H9 (cell line): ENCODE results near the gene HTR3D. TPM values are rescaled to one million over a fixed set of nuclear protein-coding genes. Genes with fewer than 3 reads are reported as not detected.
"Not testable (repeated sequence)": the region's sequence is repeated elsewhere in the genome, so short reads cannot be mapped to it uniquely, and the experiment has no call there.

Source experiments
- DNase-seq: peaks from one replicate; pipeline ENCODE4 v3.0.0-alpha.2; 2017
- H2AFZ ChIP-seq: one replicate; pipeline ENCODE4 v1.6.1; 2013; ENCODE audit warnings: mild to moderate bottlenecking, low read length, control low read depth, moderate library complexity
- H2AK5ac ChIP-seq: 2 replicates; pipeline ENCODE4 v1.6.1; 2013; ENCODE audit warnings: low read length, control low read depth, mixed read lengths; ENCODE audit not compliant: insufficient read length
- H2BK120ac ChIP-seq: one replicate; pipeline ENCODE4 v1.6.1; 2013; ENCODE audit warnings: low read depth, mild to moderate bottlenecking, low read length, control low read depth, inconsistent platforms; ENCODE audit not compliant: poor library complexity, severe bottlenecking
- H2BK12ac ChIP-seq: 2 replicates; pipeline ENCODE4 v1.6.1; 2013; ENCODE audit warnings: low read length, control low read depth, mixed read lengths, low read depth; ENCODE audit not compliant: insufficient read length
- H2BK15ac ChIP-seq: 2 replicates; pipeline ENCODE4 v1.6.1; 2013; ENCODE audit warnings: low read depth, low read length, control low read depth
- H2BK20ac ChIP-seq: one replicate; pipeline ENCODE4 v1.6.1; 2013; ENCODE audit warnings: low read depth, mild to moderate bottlenecking, low read length, control low read depth, inconsistent platforms; ENCODE audit not compliant: poor library complexity, severe bottlenecking
- H2BK5ac ChIP-seq: 2 replicates; pipeline ENCODE4 v1.6.1; 2013; ENCODE audit warnings: low read length, control low read depth, mixed read lengths; ENCODE audit not compliant: insufficient read length
- H3K14ac ChIP-seq: 2 replicates; pipeline ENCODE4 v1.6.1; 2013; ENCODE audit warnings: low read length, control low read depth; ENCODE audit not compliant: insufficient read depth
- H3K18ac ChIP-seq: 2 replicates; pipeline ENCODE4 v1.6.1; 2013; ENCODE audit warnings: low read depth, mild to moderate bottlenecking, mixed read lengths, low read length, control low read depth; ENCODE audit not compliant: insufficient read length
- H3K23ac ChIP-seq: 2 replicates; pipeline ENCODE4 v1.6.1; 2013; ENCODE audit warnings: low read length, control low read depth, mixed read lengths, low read depth; ENCODE audit not compliant: insufficient read length
- H3K23me2 ChIP-seq: 2 replicates; pipeline ENCODE4 v1.6.1; 2013; ENCODE audit warnings: low read depth, mild to moderate bottlenecking, mixed read lengths, low read length, control low read depth; ENCODE audit not compliant: insufficient read length, poor library complexity, severe bottlenecking
- H3K27ac ChIP-seq: 2 replicates; pipeline ENCODE4 v1.5.1; 2013; ENCODE audit warnings: low read length, control low read depth, mixed read lengths, low read depth; ENCODE audit not compliant: insufficient read length
- H3K27me3 ChIP-seq: 2 replicates; pipeline ENCODE4 v1.6.1; 2013; ENCODE audit warnings: low read length, control low read depth, inconsistent platforms; ENCODE audit not compliant: insufficient read depth
- H3K4ac ChIP-seq: 2 replicates; pipeline ENCODE4 v1.6.1; 2013; ENCODE audit warnings: low read depth, mild to moderate bottlenecking, control low read depth, inconsistent platforms, low read length, moderate library complexity
- H3K4me1 ChIP-seq: 2 replicates; pipeline ENCODE4 v1.6.1; 2013; ENCODE audit warnings: low read length, control low read depth, inconsistent platforms; ENCODE audit not compliant: insufficient read depth
- H3K4me2 ChIP-seq: 2 replicates; pipeline ENCODE4 v1.6.1; 2013; ENCODE audit warnings: low read length, control low read depth, mixed read lengths; ENCODE audit not compliant: insufficient read length, insufficient read depth
- H3K56ac ChIP-seq: 2 replicates; pipeline ENCODE4 v1.6.1; 2013; ENCODE audit warnings: low read depth, mild to moderate bottlenecking, mixed read lengths, low read length, control low read depth; ENCODE audit not compliant: insufficient read length
- H3K79me1 ChIP-seq: 2 replicates; pipeline ENCODE4 v1.6.1; 2013; ENCODE audit warnings: low read depth, mild to moderate bottlenecking, moderate library complexity, low read length, control low read depth, inconsistent platforms; ENCODE audit not compliant: insufficient read depth, poor library complexity, severe bottlenecking
- H3K79me2 ChIP-seq: 2 replicates; pipeline ENCODE4 v1.6.1; 2013; ENCODE audit warnings: low read length, control low read depth, inconsistent platforms; ENCODE audit not compliant: insufficient read depth
- H3K9ac ChIP-seq: 2 replicates; pipeline ENCODE4 v1.6.1; 2013; ENCODE audit warnings: low read length, control low read depth, mixed read lengths; ENCODE audit not compliant: insufficient read length; ENCODE audit errors: extremely low read depth
- H3K9me3 ChIP-seq: one replicate; pipeline ENCODE4 v1.6.1; 2013; ENCODE audit warnings: low read depth, low read length, inconsistent platforms; ENCODE audit not compliant: control insufficient read depth
- H3T11ph ChIP-seq: one replicate; pipeline ENCODE4 v1.6.1; 2013; ENCODE audit warnings: mild to moderate bottlenecking, low read length, control low read depth, inconsistent platforms
- H4K20me1 ChIP-seq: one replicate; pipeline ENCODE4 v1.6.1; 2013; ENCODE audit not compliant: control insufficient read depth, insufficient read length, insufficient read depth
- H4K5ac ChIP-seq: 2 replicates; pipeline ENCODE4 v1.6.1; 2013; ENCODE audit warnings: low read depth, mild to moderate bottlenecking, mixed read lengths, low read length, control low read depth; ENCODE audit not compliant: insufficient read length
- H4K8ac ChIP-seq: replicated peaks from 2 replicates; pipeline ENCODE4 v1.6.1; 2013; ENCODE audit warnings: low read length, control low read depth, mixed read lengths, low read depth; ENCODE audit not compliant: insufficient read length
- H4K91ac ChIP-seq: 2 replicates; pipeline ENCODE4 v1.6.1; 2013; ENCODE audit warnings: low read depth, mild to moderate bottlenecking, moderate library complexity, mixed read lengths, low read length, control low read depth; ENCODE audit not compliant: insufficient read length
- H3K27ac Mint-ChIP-seq, 3 experiments: 2 replicates in 2 of 3; 3 replicates in 1 of 3; pipeline ENCODE4 v1.8.0; 2020 to 2021; ENCODE audit warnings: mixed read lengths in 3 of 3, mild to moderate bottlenecking in 1 of 3, moderate library complexity in 1 of 3
- H3K27me3 Mint-ChIP-seq: 2 replicates; pipeline ENCODE4 v1.8.0; 2021; ENCODE audit warnings: low read depth, mild to moderate bottlenecking, moderate library complexity, mixed read lengths
- H3K36me3 Mint-ChIP-seq, 3 experiments: 2 replicates in 2 of 3; 3 replicates in 1 of 3; pipeline ENCODE4 v1.8.0; 2020 to 2021; ENCODE audit warnings: low read depth in 3 of 3, mixed read lengths in 3 of 3; ENCODE audit not compliant: insufficient read depth in 1 of 3
- H3K4me1 Mint-ChIP-seq, 2 experiments: 2 replicates each; pipeline ENCODE4 v1.8.0; 2020; ENCODE audit warnings: mixed read lengths in 2 of 2
- H3K4me3 Mint-ChIP-seq, 2 experiments: 2 replicates in 1 of 2; 3 replicates in 1 of 2; pipeline ENCODE4 v1.8.0; 2020 to 2021; ENCODE audit warnings: mild to moderate bottlenecking in 2 of 2, mixed read lengths in 2 of 2, moderate library complexity in 1 of 2
- H3K9me3 Mint-ChIP-seq, 2 experiments: 2 replicates in 1 of 2; 3 replicates in 1 of 2; pipeline ENCODE4 v1.8.0; 2020; ENCODE audit warnings: mild to moderate bottlenecking in 2 of 2, mixed read lengths in 2 of 2, moderate library complexity in 1 of 2
- WGBS: extraction: QIAGEN DNeasy Blood & Tissue Kit; methylation state at CpG from one replicate; pipeline ENCODE4 v1.1.7; 2013; ENCODE audit warnings: missing lambda C conversion rate, low lambda C conversion rate, mixed read lengths; ENCODE audit not compliant: insufficient read length; ENCODE audit errors: extremely low coverage; 5-methylcytosine and 5-hydroxymethylcytosine counted together
- total RNA-seq: library from RNA; stranded (reverse); gene quantifications from 2 replicates; pipeline ENCODE4 v1.2.1, GENCODE V29; 2021
- TF ChIP-seq, protein P1 (sequence below): fragments of 200-600 bp; sonication (generic); conservative IDR thresholded peaks from 3 replicates; pipeline ENCODE4 v1.8.0; 2021; ENCODE audit warnings: antibody characterized with exemption, mild to moderate bottlenecking

HTR3D gene
- total RNA-seq, 1 experiment from 2014 or later = not detected

DNA sequence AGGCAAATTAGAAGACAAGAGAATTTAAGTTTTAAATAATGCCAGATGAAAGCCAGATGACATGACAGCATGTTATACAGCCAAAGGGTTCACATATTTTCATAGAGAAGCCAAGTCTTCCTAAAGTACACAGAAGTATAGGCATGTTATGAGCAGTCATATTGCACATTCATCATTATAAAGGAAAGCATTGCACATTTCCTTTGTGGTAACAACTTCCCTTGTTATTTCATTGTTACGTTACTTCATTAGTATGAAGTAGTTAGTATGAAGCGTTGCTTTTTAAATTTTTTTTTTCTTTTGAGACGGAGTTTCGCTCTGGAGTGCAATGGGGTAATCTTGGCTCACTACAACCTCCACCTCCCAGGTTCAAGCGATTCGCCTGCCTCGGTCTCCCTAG lies 9.2 kb upstream of the HTR3D start:
- no peak overlapping the region for H3K4me2 ChIP-seq
- H3K9ac ChIP-seq = no peak overlapping the region
- H2BK12ac ChIP-seq = no peak overlapping the region
- no peak overlapping the region for H2BK5ac ChIP-seq
- H3K23ac ChIP-seq = no peak overlapping the region
- H3K9me3 ChIP-seq = no peaks in the 10 kb centered on the region
- no peaks in the 10 kb centered on the region for H3K79me1 ChIP-seq
- no peak overlapping the region for H3T11ph ChIP-seq
- TF ChIP-seq, protein P1, sequence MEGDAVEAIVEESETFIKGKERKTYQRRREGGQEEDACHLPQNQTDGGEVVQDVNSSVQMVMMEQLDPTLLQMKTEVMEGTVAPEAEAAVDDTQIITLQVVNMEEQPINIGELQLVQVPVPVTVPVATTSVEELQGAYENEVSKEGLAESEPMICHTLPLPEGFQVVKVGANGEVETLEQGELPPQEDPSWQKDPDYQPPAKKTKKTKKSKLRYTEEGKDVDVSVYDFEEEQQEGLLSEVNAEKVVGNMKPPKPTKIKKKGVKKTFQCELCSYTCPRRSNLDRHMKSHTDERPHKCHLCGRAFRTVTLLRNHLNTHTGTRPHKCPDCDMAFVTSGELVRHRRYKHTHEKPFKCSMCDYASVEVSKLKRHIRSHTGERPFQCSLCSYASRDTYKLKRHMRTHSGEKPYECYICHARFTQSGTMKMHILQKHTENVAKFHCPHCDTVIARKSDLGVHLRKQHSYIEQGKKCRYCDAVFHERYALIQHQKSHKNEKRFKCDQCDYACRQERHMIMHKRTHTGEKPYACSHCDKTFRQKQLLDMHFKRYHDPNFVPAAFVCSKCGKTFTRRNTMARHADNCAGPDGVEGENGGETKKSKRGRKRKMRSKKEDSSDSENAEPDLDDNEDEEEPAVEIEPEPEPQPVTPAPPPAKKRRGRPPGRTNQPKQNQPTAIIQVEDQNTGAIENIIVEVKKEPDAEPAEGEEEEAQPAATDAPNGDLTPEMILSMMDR = no peak
- no peak overlapping the region for H3K4me3 Mint-ChIP-seq
- H3K36me3 Mint-ChIP-seq = no peaks in the 10 kb centered on the region
- H3K4me1 ChIP-seq = no peaks in the 10 kb centered on the region
- H4K91ac ChIP-seq = no peak overlapping the region
- no peaks in the 10 kb centered on the region for H3K79me2 ChIP-seq
- no peak overlapping the region for H2BK20ac ChIP-seq
- no peak overlapping the region for H2BK15ac ChIP-seq
- no peak overlapping the region for H3K4ac ChIP-seq
- no peak overlapping the region for H2AFZ ChIP-seq
- H3K27ac Mint-ChIP-seq = no peak overlapping the region
- DNase-seq = no peak
- no peak overlapping the region for H4K8ac ChIP-seq
- no CpG with 5 or more reads among the region's 7 CpGs for WGBS
- H3K56ac ChIP-seq = no peak overlapping the region
- H2AK5ac ChIP-seq = no peak overlapping the region
- no peaks in the 10 kb centered on the region for H3K23me2 ChIP-seq
- no peak overlapping the region for H3K27ac ChIP-seq
- H3K4me1 Mint-ChIP-seq = peaks cover 5% of the 10 kb centered on the region in 2 experiments; a peak in 3 of 4 replicates
- no peaks in the 10 kb centered on the region; a peak in 1 of 5 replicates for H3K9me3 Mint-ChIP-seq
- H2BK120ac ChIP-seq = no peak overlapping the region
- no peak overlapping the region for H4K5ac ChIP-seq
- H4K20me1 ChIP-seq = no peaks in the 10 kb centered on the region
- peaks cover 3% of the 10 kb centered on the region for H3K27me3 Mint-ChIP-seq
- no peak overlapping the region for H3K18ac ChIP-seq
- no peak overlapping the region for H3K14ac ChIP-seq
- no peaks in the 10 kb centered on the region for H3K27me3 ChIP-seq

DNA sequence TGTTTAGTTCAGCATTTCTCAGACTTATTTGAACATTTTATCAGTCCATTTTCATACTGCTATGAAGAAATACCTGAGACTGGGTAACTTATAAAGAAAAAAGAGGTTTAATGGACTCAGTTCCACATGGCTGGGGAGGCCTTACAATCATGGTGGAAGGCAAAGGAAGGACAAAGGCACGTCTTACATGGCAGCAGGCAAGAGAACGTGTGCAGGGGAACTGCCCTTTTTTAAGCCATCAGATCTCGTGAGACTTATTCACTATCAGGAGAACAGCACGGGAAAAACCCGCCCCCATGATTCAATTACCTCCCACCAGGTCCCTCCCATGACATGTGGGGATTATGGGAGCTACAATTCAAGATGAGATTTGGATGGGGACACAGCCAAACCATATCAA lies 6.3 kb upstream of the HTR3D start:
- not testable (repeated sequence) for H2AFZ ChIP-seq, H3K14ac ChIP-seq, H3K4me1 Mint-ChIP-seq, H3K36me3 Mint-ChIP-seq, H3K56ac ChIP-seq, H2BK120ac ChIP-seq, H3K23me2 ChIP-seq, H3K79me2 ChIP-seq, H3K4me1 ChIP-seq, H3T11ph ChIP-seq, H3K23ac ChIP-seq, DNase-seq, H3K79me1 ChIP-seq, H3K27ac ChIP-seq, H3K4me3 Mint-ChIP-seq, H3K9me3 ChIP-seq, H4K91ac ChIP-seq, H2BK12ac ChIP-seq, H3K9ac ChIP-seq, H2AK5ac ChIP-seq, H3K18ac ChIP-seq, H3K9me3 Mint-ChIP-seq, H3K27me3 Mint-ChIP-seq, H2BK15ac ChIP-seq, H3K4ac ChIP-seq, H4K8ac ChIP-seq, H2BK20ac ChIP-seq, H4K20me1 ChIP-seq, H2BK5ac ChIP-seq, H4K5ac ChIP-seq, H3K4me2 ChIP-seq, H3K27me3 ChIP-seq
- peak overlapping the region in 1 of 3 experiments; percentile 17; a peak in 1 of 7 replicates for H3K27ac Mint-ChIP-seq
- no CpG with 5 or more reads among the region's 5 CpGs for WGBS
